SK-N-SH treated with all-trans-retinoic acid at 6 μM for 48 hours (cell line): ENCODE results near the gene NCOA5.

ENCODE experiments used
- BACH2 ChIP-seq: fragments of 250-450 bp; sonication (Bioruptor Pico); IDR thresholded peaks from 2 replicates; pipeline ENCODE4 v1.9.0; 2021; ENCODE audit warnings: mild to moderate bottlenecking, borderline replicate concordance
- CSDC2 ChIP-seq: fragments of 250-450 bp; sonication (Bioruptor Pico); IDR thresholded peaks from 2 replicates; pipeline ENCODE4 v1.5.0; 2020; ENCODE audit warnings: mild to moderate bottlenecking, moderate library complexity
- ESRRG ChIP-seq: fragments of 250-450 bp; sonication (Bioruptor Pico); IDR thresholded peaks from 2 replicates; pipeline ENCODE4 v1.6.1; 2021; ENCODE audit warnings: mild to moderate bottlenecking
- GLIS3 ChIP-seq: fragments of 250-450 bp; sonication (Bioruptor Pico); IDR thresholded peaks from 2 replicates; pipeline ENCODE4 v1.5.0; 2020; ENCODE audit warnings: mild to moderate bottlenecking, moderate library complexity
- OSR1 ChIP-seq: fragments of 250-450 bp; sonication (Bioruptor Pico); IDR thresholded peaks from 2 replicates; pipeline ENCODE4 v1.8.0; 2022; ENCODE audit warnings: moderate library complexity, mild to moderate bottlenecking, inconsistent platforms
- PPARA ChIP-seq: fragments of 250-450 bp; sonication (Bioruptor Pico); IDR thresholded peaks from 2 replicates; pipeline ENCODE4 v1.5.0; 2020; ENCODE audit warnings: mild to moderate bottlenecking, borderline replicate concordance
- TCF4 ChIP-seq: fragments of 250-450 bp; sonication (Bioruptor Pico); IDR thresholded peaks from 2 replicates; pipeline ENCODE4 v1.8.0; 2021; ENCODE audit warnings: mild to moderate bottlenecking, moderate library complexity, borderline replicate concordance
- TOX ChIP-seq: fragments of 250-450 bp; sonication (Bioruptor Pico); IDR thresholded peaks from 2 replicates; pipeline ENCODE4 v1.8.0; 2021; ENCODE audit warnings: mild to moderate bottlenecking, moderate library complexity, borderline replicate concordance
- ZC3H10 ChIP-seq: fragments of 250-450 bp; sonication (Bioruptor Pico); IDR thresholded peaks from 2 replicates; pipeline ENCODE4 v1.5.1; 2021; ENCODE audit warnings: mild to moderate bottlenecking, moderate library complexity
- ZFP30 ChIP-seq: fragments of 450-650 bp; formaldehyde crosslinking; IDR thresholded peaks from 2 replicates; pipeline ENCODE4 v1.5.0; 2022; ENCODE audit warnings: mild to moderate bottlenecking, moderate library complexity
- ZNF70 ChIP-seq: fragments of 450-650 bp; formaldehyde crosslinking; IDR thresholded peaks from 2 replicates; pipeline ENCODE4 v1.5.0; 2020; ENCODE audit warnings: mild to moderate bottlenecking, moderate library complexity
- TF ChIP-seq, protein P1 (sequence below): fragments of 250-450 bp; sonication (Bioruptor Pico); IDR thresholded peaks from 2 replicates; pipeline ENCODE4 v1.8.0; 2020; ENCODE audit warnings: mild to moderate bottlenecking, moderate library complexity, borderline replicate concordance

DNA sequence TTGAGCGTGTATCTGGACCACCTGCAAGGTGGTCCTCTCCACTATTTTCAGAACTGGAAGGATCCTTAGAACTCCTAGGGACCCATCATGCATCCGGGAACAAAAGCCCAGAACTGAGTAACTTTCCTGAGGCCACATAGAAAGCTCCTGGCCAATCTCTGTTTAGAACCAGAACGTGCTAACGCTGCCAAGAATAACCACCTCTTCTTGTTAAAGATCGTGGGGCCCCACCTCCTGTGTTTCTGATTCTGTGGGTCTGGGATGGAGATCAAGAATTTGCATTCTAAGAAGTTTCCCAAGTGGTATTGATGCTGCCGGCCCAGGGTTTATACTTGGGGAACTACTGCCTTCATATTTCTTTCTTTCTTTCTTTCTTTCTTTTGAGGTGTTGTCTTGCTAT, 41.6 kb upstream of the NCOA5 start:
- TF ChIP-seq ZFP30 (no peak), ZNF70 (CRISPR knock-in tag) (no peak), CSDC2 (CRISPR knock-in tag) (no peak), PPARA (CRISPR knock-in tag) (no peak), ESRRG (CRISPR knock-in tag) (no peak), OSR1 (CRISPR knock-in tag) (no peak), TOX (no peak), TCF4 (CRISPR knock-in tag) (no peak), ZC3H10 (CRISPR knock-in tag) (no peak), GLIS3 (no peak), BACH2 (CRISPR knock-in tag) (no peak)
- TF ChIP-seq, protein P1, sequence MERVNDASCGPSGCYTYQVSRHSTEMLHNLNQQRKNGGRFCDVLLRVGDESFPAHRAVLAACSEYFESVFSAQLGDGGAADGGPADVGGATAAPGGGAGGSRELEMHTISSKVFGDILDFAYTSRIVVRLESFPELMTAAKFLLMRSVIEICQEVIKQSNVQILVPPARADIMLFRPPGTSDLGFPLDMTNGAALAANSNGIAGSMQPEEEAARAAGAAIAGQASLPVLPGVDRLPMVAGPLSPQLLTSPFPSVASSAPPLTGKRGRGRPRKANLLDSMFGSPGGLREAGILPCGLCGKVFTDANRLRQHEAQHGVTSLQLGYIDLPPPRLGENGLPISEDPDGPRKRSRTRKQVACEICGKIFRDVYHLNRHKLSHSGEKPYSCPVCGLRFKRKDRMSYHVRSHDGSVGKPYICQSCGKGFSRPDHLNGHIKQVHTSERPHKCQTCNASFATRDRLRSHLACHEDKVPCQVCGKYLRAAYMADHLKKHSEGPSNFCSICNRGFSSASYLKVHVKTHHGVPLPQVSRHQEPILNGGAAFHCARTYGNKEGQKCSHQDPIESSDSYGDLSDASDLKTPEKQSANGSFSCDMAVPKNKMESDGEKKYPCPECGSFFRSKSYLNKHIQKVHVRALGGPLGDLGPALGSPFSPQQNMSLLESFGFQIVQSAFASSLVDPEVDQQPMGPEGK (CRISPR knock-in tag): no peak
